Measurements from ENCODE around the gene FILIP1L. TPM values are rescaled to one million over a fixed set of nuclear protein-coding genes. Genes with fewer than 3 reads are reported as not detected.

FILIP1L gene
- total RNA-seq, 1 experiment from 2014 or later: 15.5 TPM

DNA sequence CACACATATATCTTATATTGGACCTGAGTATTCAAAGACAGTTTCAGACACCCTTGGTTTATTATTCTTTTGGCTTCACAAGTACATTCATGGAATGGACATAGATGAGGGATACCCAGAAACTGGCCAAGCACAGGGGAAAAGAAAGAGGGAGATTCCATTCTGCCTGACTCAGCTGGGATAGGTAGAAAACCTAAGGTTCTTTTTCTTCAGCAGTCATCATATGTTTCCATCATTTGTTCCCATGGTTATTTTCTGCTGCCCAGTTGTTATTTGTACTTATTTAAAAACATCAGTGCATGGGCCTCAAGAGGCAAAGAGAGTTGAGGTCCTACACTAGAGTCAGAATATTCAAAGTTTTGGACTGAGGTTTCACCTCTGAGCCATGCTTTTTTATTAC is 91.8 kb downstream of the FILIP1L start:
- BruUV-seq (replicated peaks): no TSS peak
- Histone ChIP-seq H3K36me3 (ENCODE audit: control insufficient read depth, insufficient read depth, low read length) (no peaks in the 10 kb centered on the region; the same call in 1 of the 2 replicates), H3K4me3 (ENCODE audit: low read depth, low read length) (no peak overlapping the region), H3K4me1 (peaks cover 43% of the 10 kb centered on the region), H3K27me3 (replicated peaks; ENCODE audit: control insufficient read depth, insufficient read depth, low read length) (no peaks in the 10 kb centered on the region), H3K9me3 (no peaks in the 10 kb centered on the region)
- H3K36me3 Mint-ChIP-seq (ENCODE audit: insufficient read depth, unreplicated experiment): no peaks in the 10 kb centered on the region
- TF ChIP-seq, protein P1, sequence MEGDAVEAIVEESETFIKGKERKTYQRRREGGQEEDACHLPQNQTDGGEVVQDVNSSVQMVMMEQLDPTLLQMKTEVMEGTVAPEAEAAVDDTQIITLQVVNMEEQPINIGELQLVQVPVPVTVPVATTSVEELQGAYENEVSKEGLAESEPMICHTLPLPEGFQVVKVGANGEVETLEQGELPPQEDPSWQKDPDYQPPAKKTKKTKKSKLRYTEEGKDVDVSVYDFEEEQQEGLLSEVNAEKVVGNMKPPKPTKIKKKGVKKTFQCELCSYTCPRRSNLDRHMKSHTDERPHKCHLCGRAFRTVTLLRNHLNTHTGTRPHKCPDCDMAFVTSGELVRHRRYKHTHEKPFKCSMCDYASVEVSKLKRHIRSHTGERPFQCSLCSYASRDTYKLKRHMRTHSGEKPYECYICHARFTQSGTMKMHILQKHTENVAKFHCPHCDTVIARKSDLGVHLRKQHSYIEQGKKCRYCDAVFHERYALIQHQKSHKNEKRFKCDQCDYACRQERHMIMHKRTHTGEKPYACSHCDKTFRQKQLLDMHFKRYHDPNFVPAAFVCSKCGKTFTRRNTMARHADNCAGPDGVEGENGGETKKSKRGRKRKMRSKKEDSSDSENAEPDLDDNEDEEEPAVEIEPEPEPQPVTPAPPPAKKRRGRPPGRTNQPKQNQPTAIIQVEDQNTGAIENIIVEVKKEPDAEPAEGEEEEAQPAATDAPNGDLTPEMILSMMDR (IDR thresholded peaks at IDR 0.05; ENCODE audit: insufficient read depth in 1 of 2, low read depth in 1 of 2, low read length in 1 of 2, severe bottlenecking in 1 of 2, unreplicated experiment in 1 of 2): no peak
- intact Hi-C loops (cut with micrococcal nuclease; ENCODE audit: unreplicated experiment): no loop called here
- DNase-seq: no peak
- H3K27ac Mint-ChIP-seq (ENCODE audit: unreplicated experiment): no peak overlapping the region
- CTCF ChIA-PET: no interaction called here
- H3K4me1 Mint-ChIP-seq (ENCODE audit: low read depth, unreplicated experiment): peaks cover 27% of the 10 kb centered on the region
- no peak overlapping the region for H3K4me3 Mint-ChIP-seq (ENCODE audit: unreplicated experiment)
- POLR2A ChIA-PET: interaction anchor here (0.5 kb wide), 1 partner anchor 151 kb away, joined by 7 read pairs; no protein-coding TSS in a partner anchor
- H3K9me3 Mint-ChIP-seq (ENCODE audit: unreplicated experiment): no peaks in the 10 kb centered on the region
- no peaks in the 10 kb centered on the region for H3K27me3 Mint-ChIP-seq (ENCODE audit: insufficient read depth, unreplicated experiment)

DNA sequence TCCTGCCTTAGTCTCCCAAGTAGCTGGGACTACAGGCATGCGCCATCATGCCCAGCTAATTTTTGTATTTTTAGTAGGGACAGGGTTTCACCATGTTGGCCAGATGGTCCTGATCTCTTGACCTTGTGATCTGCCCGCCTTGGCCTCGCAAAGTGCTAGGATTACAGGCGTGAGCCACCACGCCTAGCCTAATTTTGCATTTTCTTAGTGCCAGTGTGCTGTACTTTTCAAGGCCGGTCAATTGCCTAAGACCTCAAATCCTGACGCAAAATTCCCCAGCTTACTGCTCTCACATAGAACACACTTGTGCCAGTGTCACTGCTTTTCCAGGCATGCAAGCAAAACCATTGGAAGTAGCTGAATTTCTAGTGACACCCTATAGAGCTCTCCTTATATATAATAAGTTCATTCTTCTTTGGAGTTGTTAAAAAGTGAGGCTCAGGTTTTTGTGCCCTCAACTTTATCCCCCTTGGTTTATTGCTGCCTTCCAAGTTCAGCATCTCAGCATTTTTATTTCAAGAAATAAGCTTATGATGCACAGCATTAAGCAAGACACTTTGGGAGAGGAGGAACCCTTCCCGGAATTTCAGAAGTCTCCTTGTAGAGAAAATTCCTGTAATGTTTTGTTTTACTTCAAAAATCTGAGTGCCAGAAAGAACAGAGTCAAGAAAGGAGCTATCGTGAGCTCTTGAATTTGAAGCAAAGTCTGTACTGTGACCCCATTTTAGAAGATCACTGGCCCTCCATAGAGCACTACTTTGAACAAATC is 93.2 kb downstream of the FILIP1L start:
- Mint-ChIP-seq H3K27me3 (ENCODE audit: insufficient read depth, unreplicated experiment) (no peaks in the 10 kb centered on the region), H3K27ac (ENCODE audit: unreplicated experiment) (no peak overlapping the region), H3K36me3 (ENCODE audit: insufficient read depth, unreplicated experiment) (no peaks in the 10 kb centered on the region), H3K9me3 (ENCODE audit: unreplicated experiment) (no peaks in the 10 kb centered on the region), H3K4me1 (ENCODE audit: low read depth, unreplicated experiment) (peaks cover 27% of the 10 kb centered on the region), H3K4me3 (ENCODE audit: unreplicated experiment) (no peak overlapping the region)
- POLR2A ChIA-PET: interaction anchor here (1.5 kb wide), 1 partner anchor 26 kb away, joined by 3 read pairs; no protein-coding TSS in a partner anchor
- H3K9me3 ChIP-seq: no peaks in the 10 kb centered on the region
- CTCF ChIA-PET: no interaction called here
- no peaks in the 10 kb centered on the region for H3K27me3 ChIP-seq (replicated peaks; ENCODE audit: control insufficient read depth, insufficient read depth, low read length)
- intact Hi-C loops (cut with micrococcal nuclease; ENCODE audit: unreplicated experiment): no loop called here
- TF ChIP-seq, protein P1 (IDR thresholded peaks at IDR 0.05; ENCODE audit: insufficient read depth in 1 of 2, low read depth in 1 of 2, low read length in 1 of 2, severe bottlenecking in 1 of 2, unreplicated experiment in 1 of 2): no peak
- H3K4me3 ChIP-seq (ENCODE audit: low read depth, low read length): no peak overlapping the region
- BruUV-seq (replicated peaks): no TSS peak
- peaks cover 28% of the 10 kb centered on the region for H3K4me1 ChIP-seq
- DNase-seq: no peak
- no peaks in the 10 kb centered on the region for H3K36me3 ChIP-seq (ENCODE audit: control insufficient read depth, insufficient read depth, low read length)

DNA sequence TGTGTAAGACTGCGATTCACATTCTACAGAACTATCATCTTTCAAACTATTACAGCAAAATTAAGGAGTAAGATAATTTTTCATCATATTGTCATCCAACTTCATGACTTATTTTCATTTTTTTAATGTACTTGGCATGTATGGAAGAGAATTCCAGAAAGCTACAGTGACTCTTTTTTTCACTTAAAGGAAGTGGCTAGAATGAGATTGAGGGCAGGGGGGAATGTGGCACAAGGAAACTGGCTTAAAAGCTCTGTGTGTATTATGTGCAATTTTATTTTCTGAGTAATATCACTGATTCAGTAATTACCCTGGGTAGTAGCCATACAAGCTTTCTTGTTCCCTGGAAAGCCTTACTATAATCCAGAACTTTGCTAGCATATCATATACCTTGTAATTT is 94.6 kb downstream of the FILIP1L start:
- H3K27ac Mint-ChIP-seq (ENCODE audit: unreplicated experiment): no peak overlapping the region
- no peaks in the 10 kb centered on the region for H3K27me3 Mint-ChIP-seq (ENCODE audit: insufficient read depth, unreplicated experiment)
- no TSS peak for BruUV-seq (replicated peaks)
- TF ChIP-seq, protein P1 (IDR thresholded peaks at IDR 0.05; ENCODE audit: insufficient read depth in 1 of 2, low read depth in 1 of 2, low read length in 1 of 2, severe bottlenecking in 1 of 2, unreplicated experiment in 1 of 2): no peak
- CTCF ChIA-PET: no interaction called here
- peaks cover 22% of the 10 kb centered on the region for H3K4me1 Mint-ChIP-seq (ENCODE audit: low read depth, unreplicated experiment)
- Histone ChIP-seq H3K27me3 (replicated peaks; ENCODE audit: control insufficient read depth, insufficient read depth, low read length) (no peaks in the 10 kb centered on the region), H3K4me1 (peaks cover 17% of the 10 kb centered on the region), H3K4me3 (ENCODE audit: low read depth, low read length) (no peak overlapping the region), H3K36me3 (ENCODE audit: control insufficient read depth, insufficient read depth, low read length) (no peaks in the 10 kb centered on the region), H3K9me3 (peaks cover 6% of the 10 kb centered on the region; the same call in 1 of the 2 replicates)
- intact Hi-C loops (cut with micrococcal nuclease; ENCODE audit: unreplicated experiment): no loop called here
- no peak overlapping the region for H3K4me3 Mint-ChIP-seq (ENCODE audit: unreplicated experiment)
- peaks cover 5% of the 10 kb centered on the region for H3K9me3 Mint-ChIP-seq (ENCODE audit: unreplicated experiment)
- POLR2A ChIA-PET: interaction anchor here (1.5 kb wide), 1 partner anchor 28 kb away, joined by 3 read pairs; no protein-coding TSS in a partner anchor
- no peak for DNase-seq
- H3K36me3 Mint-ChIP-seq (ENCODE audit: insufficient read depth, unreplicated experiment): no peaks in the 10 kb centered on the region
